Calu3 (cell line): ENCODE data around the gene PRKCA. TPM values are rescaled to one million over a fixed set of nuclear protein-coding genes. Genes with fewer than 3 reads are reported as not detected.

Source experiments
- BruUV-seq: library from RNA; stranded (reverse); fragments of 400-500 nt; replicated peaks from 2 replicates; lab custom pipeline; 2021; lab: Mats Ljungman, UMichigan
- CTCF ChIA-PET: fragments of 300-600 bp; sonication (Branson Sonifier 250); formaldehyde crosslinking; loops from one replicate; lab custom pipeline; 2022; ENCODE audit warnings: antibody characterized with exemption; lab: Charles Lee
- DNase-seq: peaks from one replicate; pipeline ENCODE4 v3.0.0; 2022
- H3K27ac Mint-ChIP-seq: one replicate; pipeline ENCODE4 v1.8.0; 2022; ENCODE audit warnings: mixed read lengths; ENCODE audit not compliant: unreplicated experiment
- H3K27me3 Mint-ChIP-seq: one replicate; pipeline ENCODE4 v1.8.0; 2022; ENCODE audit warnings: mixed read lengths; ENCODE audit not compliant: unreplicated experiment
- H3K36me3 Mint-ChIP-seq: one replicate; pipeline ENCODE4 v1.8.0; 2022; ENCODE audit warnings: mild to moderate bottlenecking, moderate library complexity, mixed read lengths; ENCODE audit not compliant: insufficient read depth, unreplicated experiment
- H3K4me1 Mint-ChIP-seq: one replicate; pipeline ENCODE4 v1.8.0; 2022; ENCODE audit warnings: mild to moderate bottlenecking, low read depth, mixed read lengths; ENCODE audit not compliant: unreplicated experiment
- H3K4me3 Mint-ChIP-seq: one replicate; pipeline ENCODE4 v1.8.0; 2022; ENCODE audit warnings: mild to moderate bottlenecking, low read depth, moderate library complexity, mixed read lengths; ENCODE audit not compliant: unreplicated experiment
- H3K9me3 Mint-ChIP-seq: one replicate; pipeline ENCODE4 v1.8.0; 2022; ENCODE audit warnings: low read depth, mixed read lengths; ENCODE audit not compliant: unreplicated experiment
- intact Hi-C: fragments of 100-400 bp; cut with micrococcal nuclease; formaldehyde crosslinking; loops from one replicate; pipeline ENCODE4 v1.10.0; 2022; ENCODE audit not compliant: unreplicated experiment
- total RNA-seq: library from RNA; stranded (reverse); gene quantifications from 2 replicates; pipeline ENCODE4 v1.2.3, GENCODE V29; 2022
- TF ChIP-seq, protein P1 (sequence below): fragments of 200-600 bp; IDR thresholded peaks from one replicate; pipeline ENCODE4 v1.8.0; 2022; ENCODE audit warnings: antibody characterized with exemption; ENCODE audit not compliant: unreplicated experiment

The PRKCA gene
- total RNA-seq, 1 experiment from 2014 or later: 126 TPM

DNA sequence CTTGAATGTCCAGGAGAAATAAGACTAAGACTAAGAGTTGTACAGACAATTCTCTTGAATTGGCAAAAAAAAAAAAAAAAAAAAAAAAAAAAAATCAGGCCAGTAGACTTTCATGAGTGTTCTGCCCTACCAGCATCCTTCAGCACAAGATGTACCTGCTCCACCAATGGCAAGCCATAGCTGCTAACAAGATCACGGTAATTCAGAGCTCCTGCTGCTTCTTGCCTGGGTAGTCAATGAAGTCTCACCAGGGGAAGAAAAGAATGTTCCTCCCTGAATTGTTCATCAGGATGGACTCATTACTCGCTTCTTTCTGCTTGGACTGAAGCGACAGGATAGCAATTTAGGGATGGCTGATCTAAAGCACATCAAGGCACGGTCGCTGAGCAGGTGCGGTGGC is 42.1 kb upstream of the PRKCA start:
- Mint-ChIP-seq H3K9me3 (peaks cover 7% of the 10 kb centered on the region), H3K27ac (no peak overlapping the region), H3K36me3 (no peaks in the 10 kb centered on the region), H3K4me3 (no peak overlapping the region), H3K27me3 (no peaks in the 10 kb centered on the region), H3K4me1 (peaks cover 9% of the 10 kb centered on the region)
- BruUV-seq: no TSS peak
- TF ChIP-seq, protein P1, sequence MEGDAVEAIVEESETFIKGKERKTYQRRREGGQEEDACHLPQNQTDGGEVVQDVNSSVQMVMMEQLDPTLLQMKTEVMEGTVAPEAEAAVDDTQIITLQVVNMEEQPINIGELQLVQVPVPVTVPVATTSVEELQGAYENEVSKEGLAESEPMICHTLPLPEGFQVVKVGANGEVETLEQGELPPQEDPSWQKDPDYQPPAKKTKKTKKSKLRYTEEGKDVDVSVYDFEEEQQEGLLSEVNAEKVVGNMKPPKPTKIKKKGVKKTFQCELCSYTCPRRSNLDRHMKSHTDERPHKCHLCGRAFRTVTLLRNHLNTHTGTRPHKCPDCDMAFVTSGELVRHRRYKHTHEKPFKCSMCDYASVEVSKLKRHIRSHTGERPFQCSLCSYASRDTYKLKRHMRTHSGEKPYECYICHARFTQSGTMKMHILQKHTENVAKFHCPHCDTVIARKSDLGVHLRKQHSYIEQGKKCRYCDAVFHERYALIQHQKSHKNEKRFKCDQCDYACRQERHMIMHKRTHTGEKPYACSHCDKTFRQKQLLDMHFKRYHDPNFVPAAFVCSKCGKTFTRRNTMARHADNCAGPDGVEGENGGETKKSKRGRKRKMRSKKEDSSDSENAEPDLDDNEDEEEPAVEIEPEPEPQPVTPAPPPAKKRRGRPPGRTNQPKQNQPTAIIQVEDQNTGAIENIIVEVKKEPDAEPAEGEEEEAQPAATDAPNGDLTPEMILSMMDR: no peak
- CTCF ChIA-PET: interaction anchor here (1.4 kb wide), 1 partner anchor 15 kb away, joined by 5 read pairs; no protein-coding TSS in a partner anchor
- DNase-seq: no peak
- intact Hi-C loops: no loop called here

DNA sequence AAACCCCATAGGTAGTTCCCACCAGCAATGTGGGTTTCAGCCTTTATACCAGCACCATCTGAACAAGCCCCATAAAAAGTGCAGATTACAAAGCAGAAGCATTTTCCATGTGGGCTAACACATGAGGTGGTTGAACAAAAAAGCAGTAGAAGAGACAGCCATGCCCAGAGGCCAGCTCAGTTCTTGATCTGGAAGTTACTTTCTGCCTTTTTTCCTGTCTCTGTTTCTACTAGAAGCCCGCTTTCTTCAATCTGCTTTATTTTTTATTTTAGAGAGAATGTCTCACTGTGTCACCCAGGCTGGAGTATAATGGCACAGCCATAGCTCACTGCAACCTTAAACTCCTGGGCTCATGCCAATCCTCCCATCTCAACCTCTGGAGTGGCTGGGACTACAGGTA is 41.7 kb upstream of the PRKCA start:
- TF ChIP-seq, protein P1: no peak
- no peak for DNase-seq
- H3K4me3 Mint-ChIP-seq: no peak overlapping the region
- intact Hi-C loops: no loop called here
- no TSS peak for BruUV-seq
- CTCF ChIA-PET: interaction anchor here (1.4 kb wide), 1 partner anchor 15 kb away, joined by 5 read pairs; no protein-coding TSS in a partner anchor
- no peaks in the 10 kb centered on the region for H3K36me3 Mint-ChIP-seq
- no peaks in the 10 kb centered on the region for H3K27me3 Mint-ChIP-seq
- H3K4me1 Mint-ChIP-seq: peaks cover 9% of the 10 kb centered on the region
- H3K9me3 Mint-ChIP-seq: peaks cover 7% of the 10 kb centered on the region
- no peak overlapping the region for H3K27ac Mint-ChIP-seq

DNA sequence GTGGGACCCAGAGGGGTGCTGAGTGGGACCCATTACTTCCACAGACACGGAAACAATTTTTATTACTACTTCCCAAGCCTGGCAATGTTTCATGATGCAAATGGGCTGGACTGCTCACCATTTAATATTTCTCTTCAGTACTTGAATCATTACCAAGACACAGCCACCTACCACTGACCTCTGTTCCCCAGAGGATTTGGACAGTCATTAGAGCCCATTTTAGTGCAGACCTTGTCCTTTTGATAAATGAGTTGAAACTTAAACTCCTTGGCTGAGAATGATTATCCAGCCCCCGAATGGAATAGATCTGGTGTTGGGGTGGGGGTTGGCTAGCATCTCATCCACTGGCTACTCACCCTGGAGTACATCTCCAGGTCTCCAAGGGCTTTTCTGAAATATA is 39.6 kb upstream of the PRKCA start:
- H3K9me3 Mint-ChIP-seq: peaks cover 7% of the 10 kb centered on the region
- CTCF ChIA-PET: interaction anchor here (0.6 kb wide), 1 partner anchor 203 kb away, joined by 4 read pairs; no protein-coding TSS in a partner anchor
- H3K4me3 Mint-ChIP-seq: no peak overlapping the region
- intact Hi-C loops: no loop called here
- no peaks in the 10 kb centered on the region for H3K36me3 Mint-ChIP-seq
- no peak for DNase-seq
- TF ChIP-seq, protein P1: no peak
- peaks cover 9% of the 10 kb centered on the region for H3K4me1 Mint-ChIP-seq
- H3K27ac Mint-ChIP-seq: no peak overlapping the region
- BruUV-seq: no TSS peak
- H3K27me3 Mint-ChIP-seq: no peaks in the 10 kb centered on the region

DNA sequence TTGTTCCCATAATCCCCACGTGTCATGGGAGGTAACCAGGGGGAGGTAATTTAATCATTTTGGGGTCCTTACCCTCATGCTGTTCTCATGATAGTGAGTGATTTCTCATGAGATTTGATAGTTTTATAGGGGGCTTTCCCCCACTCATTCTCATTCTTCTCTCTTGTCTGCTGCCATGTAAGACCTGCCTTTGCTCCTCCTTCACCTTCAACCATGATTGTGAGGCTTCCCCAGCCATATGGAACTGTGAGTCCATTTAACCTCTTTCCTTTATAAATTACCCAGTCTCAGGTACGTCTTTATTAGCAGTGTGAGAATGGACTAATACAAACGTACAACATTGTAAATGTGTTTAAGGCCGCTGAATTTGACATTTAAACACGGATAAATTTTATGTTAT is 37.7 kb upstream of the PRKCA start:
- H3K9me3 Mint-ChIP-seq: peaks cover 7% of the 10 kb centered on the region
- H3K4me3 Mint-ChIP-seq: no peak overlapping the region
- no peaks in the 10 kb centered on the region for H3K36me3 Mint-ChIP-seq
- peaks cover 18% of the 10 kb centered on the region for H3K4me1 Mint-ChIP-seq
- intact Hi-C loops: no loop called here
- CTCF ChIA-PET: no interaction called here
- no peak overlapping the region for H3K27ac Mint-ChIP-seq
- TF ChIP-seq, protein P1: no peak
- no peak for DNase-seq
- no peaks in the 10 kb centered on the region for H3K27me3 Mint-ChIP-seq
- no TSS peak for BruUV-seq
